HK-2 (cell line): Measurements from ENCODE around the gene ADGRL3.

Experiments used
- DNase-seq: peaks from one replicate; pipeline ENCODE4 v3.0.0-alpha.2; 2018; ENCODE audit not compliant: unreplicated experiment

ADGRL3 gene

DNA sequence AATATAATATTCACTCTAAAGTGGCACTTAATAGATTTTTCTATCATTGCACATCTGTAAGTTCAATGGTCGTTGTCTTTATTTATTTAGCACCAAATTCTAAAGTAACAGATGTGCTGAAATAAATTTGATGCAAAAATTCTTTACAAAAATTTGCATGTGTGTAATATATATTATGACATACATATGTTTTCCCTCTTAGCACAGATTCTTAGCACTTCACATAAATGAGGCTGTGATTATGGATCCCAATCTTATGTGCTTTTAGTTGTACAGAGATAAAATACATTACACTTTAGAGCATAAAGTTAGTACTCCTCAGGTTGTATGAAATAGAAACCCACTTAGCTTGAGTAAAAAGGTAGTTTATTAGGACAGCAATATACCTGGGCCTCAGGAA, 915.1 kb downstream of the ADGRL3 start:
- DNase-seq, result no peak

DNA sequence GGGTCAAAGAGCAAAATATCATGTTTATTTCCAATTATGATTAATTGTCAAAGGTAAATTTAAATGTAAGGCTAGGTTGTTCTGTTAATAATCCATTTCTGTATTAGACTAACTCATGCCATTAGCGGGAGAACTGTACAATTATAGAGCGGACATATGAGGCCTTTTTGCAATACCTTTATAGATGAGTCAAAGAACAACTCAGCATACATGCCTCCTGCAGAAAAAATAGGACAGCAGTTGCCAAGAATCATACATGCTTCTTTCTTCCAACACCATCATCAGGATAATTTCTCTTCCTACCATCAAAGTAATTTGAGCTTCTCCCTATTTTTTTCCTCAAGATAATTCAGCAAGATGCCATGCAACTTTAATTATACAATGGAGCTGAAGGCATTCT, 917.8 kb downstream of the ADGRL3 start:
- DNase-seq, result no peak

DNA sequence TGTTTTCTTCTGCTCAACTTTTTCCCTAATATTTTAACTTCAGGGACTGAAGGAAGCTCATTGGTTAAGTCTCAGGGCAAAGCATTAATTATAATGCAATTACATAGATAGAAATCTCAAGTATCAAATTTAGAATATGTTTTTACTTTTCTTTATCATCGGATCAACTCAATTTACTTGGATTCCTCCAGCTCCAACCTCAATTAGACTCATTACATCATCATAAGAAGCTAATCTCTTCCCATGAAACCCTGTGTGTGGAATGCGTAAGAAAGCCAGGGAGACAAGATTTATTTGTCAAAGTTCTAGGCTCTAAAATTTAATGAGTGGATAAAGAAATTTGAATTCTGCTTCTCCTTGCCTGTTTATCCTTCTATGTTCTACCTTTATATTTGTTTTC, 918.4 kb downstream of the ADGRL3 start:
- DNase-seq, result no peak

DNA sequence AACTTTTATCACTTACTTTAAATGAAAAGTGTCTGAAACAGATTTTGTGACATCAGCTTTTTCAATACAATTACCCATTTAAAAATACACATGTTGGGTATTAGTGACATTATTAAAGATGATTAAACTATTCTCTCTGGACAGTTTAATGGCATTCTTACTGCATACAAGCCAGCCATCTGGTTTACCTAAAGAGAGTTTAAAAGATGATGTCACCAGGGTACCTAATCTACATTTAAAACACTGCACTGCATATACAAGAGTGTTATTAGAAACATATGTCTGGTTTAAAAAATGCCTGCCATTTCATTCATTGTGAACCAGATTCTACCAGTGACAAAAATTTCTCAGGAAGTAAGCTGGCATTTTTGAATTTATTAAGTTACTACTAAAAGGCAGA, 919.1 kb downstream of the ADGRL3 start:
- DNase-seq, result no peak

DNA sequence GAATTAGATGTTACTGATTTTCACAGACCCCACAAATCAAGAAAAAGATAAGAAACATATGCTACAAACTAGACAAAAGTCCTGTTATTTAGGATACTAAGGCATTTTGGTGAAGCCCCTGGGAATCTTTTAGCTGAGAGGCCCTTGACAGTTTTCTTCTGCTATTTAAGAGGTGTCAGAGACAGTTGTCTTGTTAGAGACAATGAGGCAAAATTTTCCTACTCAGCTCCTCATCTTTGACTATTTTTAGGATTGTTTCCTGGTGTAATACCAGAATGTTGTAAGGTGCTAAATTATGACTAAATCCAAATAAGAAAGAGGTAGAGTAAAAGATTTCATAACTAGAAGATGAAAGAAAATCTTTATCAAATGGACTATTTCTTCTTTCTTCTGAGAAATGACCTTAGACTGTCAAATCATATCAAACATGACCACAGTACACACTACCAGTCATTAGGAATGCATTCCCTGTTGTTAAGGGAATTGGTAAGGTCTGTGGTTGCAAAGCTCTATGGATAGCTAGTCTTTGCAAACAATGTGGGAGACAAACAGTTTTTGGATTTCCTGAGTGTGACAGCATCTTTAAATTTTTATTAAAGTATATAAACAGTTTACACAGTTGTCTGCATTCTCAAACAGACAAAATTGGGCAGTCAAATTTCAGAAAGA, 926.1 kb downstream of the ADGRL3 start:
- no peak for DNase-seq
